Measurements from ENCODE around the gene ME3. TPM values are rescaled to one million over a fixed set of nuclear protein-coding genes. Genes with fewer than 3 reads are reported as not detected.
A peak's percentile ranks its signal among the peaks of the same experiment; 100 is the strongest.

The ME3 gene
- total RNA-seq, 1 experiment from 2014 or later = 35.3 TPM

DNA sequence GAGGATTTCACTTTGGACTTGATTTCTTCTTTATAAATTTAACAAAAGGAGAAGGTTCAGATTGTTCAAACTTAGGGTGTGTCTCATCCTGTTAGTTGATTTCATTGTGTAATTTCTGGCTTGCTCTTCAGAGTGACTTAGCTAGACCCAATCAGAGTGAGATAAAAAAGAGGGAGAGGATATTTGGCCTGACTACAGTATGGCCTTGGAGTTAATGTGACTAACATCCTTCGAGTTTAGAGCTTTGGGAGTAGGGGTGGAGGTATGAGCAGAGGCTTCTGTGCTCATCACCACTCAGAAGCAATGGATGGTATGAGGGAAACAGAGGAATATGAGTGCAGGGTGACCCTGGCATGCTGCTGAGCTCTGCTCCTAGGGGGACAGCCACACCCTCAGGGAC is 114.2 kb downstream of the ME3 start:
- no peaks in the 10 kb centered on the region for H3K9me3 ChIP-seq (ENCODE audit: control insufficient read depth, insufficient read depth, low read depth, low read length)
- no peaks in the 10 kb centered on the region for H3K27me3 ChIP-seq (ENCODE audit: control insufficient read depth, insufficient read depth, low read length)
- H3K27ac ChIP-seq (ENCODE audit: low read length) = peak overlapping the region; percentile 24; the same call in 1 of the 2 replicates
- CTCF ChIA-PET = interaction anchor here (0.8 kb wide), 1 partner anchor 102 kb away, joined by 3 read pairs; no protein-coding TSS in a partner anchor
- H3K36me3 ChIP-seq (ENCODE audit: control insufficient read depth, insufficient read depth, low read length) = no peaks in the 10 kb centered on the region
- intact Hi-C loops (cut with micrococcal nuclease; ENCODE audit: unreplicated experiment) = no loop called here
- no TSS peak for BruUV-seq (replicated peaks)
- POLR2A ChIA-PET = no interaction called here
- in situ Hi-C loops (cut with HindIII; ENCODE audit: low pct_unique_long_range_greater_than_20kb, low sequenced_read_pairs) = no loop called here
- no peak overlapping the region for H3K4me3 ChIP-seq (ENCODE audit: low read depth in 2 of 2, low read length in 2 of 2)
- ATAC-seq = no peak
- no peak for TF ChIP-seq POLR2AphosphoS5 (IDR thresholded peaks at IDR 0.05; ENCODE audit: low read depth, low read length)
- TF ChIP-seq TCF7L2 (IDR thresholded peaks at IDR 0.05; ENCODE audit: low read depth, low read length) = no peak
- TF ChIP-seq, protein P1, sequence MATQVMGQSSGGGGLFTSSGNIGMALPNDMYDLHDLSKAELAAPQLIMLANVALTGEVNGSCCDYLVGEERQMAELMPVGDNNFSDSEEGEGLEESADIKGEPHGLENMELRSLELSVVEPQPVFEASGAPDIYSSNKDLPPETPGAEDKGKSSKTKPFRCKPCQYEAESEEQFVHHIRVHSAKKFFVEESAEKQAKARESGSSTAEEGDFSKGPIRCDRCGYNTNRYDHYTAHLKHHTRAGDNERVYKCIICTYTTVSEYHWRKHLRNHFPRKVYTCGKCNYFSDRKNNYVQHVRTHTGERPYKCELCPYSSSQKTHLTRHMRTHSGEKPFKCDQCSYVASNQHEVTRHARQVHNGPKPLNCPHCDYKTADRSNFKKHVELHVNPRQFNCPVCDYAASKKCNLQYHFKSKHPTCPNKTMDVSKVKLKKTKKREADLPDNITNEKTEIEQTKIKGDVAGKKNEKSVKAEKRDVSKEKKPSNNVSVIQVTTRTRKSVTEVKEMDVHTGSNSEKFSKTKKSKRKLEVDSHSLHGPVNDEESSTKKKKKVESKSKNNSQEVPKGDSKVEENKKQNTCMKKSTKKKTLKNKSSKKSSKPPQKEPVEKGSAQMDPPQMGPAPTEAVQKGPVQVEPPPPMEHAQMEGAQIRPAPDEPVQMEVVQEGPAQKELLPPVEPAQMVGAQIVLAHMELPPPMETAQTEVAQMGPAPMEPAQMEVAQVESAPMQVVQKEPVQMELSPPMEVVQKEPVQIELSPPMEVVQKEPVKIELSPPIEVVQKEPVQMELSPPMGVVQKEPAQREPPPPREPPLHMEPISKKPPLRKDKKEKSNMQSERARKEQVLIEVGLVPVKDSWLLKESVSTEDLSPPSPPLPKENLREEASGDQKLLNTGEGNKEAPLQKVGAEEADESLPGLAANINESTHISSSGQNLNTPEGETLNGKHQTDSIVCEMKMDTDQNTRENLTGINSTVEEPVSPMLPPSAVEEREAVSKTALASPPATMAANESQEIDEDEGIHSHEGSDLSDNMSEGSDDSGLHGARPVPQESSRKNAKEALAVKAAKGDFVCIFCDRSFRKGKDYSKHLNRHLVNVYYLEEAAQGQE (IDR thresholded peaks at IDR 0.05; ENCODE audit: insufficient read depth in 1 of 2, low read depth in 2 of 2, low read length in 1 of 2) = no peak
- TF ChIP-seq SIN3A (IDR thresholded peaks at IDR 0.05; ENCODE audit: borderline replicate concordance, insufficient read depth, low read depth, low read length) = no peak
- TF ChIP-seq, protein P2, sequence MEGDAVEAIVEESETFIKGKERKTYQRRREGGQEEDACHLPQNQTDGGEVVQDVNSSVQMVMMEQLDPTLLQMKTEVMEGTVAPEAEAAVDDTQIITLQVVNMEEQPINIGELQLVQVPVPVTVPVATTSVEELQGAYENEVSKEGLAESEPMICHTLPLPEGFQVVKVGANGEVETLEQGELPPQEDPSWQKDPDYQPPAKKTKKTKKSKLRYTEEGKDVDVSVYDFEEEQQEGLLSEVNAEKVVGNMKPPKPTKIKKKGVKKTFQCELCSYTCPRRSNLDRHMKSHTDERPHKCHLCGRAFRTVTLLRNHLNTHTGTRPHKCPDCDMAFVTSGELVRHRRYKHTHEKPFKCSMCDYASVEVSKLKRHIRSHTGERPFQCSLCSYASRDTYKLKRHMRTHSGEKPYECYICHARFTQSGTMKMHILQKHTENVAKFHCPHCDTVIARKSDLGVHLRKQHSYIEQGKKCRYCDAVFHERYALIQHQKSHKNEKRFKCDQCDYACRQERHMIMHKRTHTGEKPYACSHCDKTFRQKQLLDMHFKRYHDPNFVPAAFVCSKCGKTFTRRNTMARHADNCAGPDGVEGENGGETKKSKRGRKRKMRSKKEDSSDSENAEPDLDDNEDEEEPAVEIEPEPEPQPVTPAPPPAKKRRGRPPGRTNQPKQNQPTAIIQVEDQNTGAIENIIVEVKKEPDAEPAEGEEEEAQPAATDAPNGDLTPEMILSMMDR (IDR thresholded peaks at IDR 0.05) = no peak
- no peak for DNase-seq (ENCODE audit: low read depth, low spot score)
- no peaks in the 10 kb centered on the region for H3K4me1 ChIP-seq (ENCODE audit: control insufficient read depth, insufficient read depth, low read length)

DNA sequence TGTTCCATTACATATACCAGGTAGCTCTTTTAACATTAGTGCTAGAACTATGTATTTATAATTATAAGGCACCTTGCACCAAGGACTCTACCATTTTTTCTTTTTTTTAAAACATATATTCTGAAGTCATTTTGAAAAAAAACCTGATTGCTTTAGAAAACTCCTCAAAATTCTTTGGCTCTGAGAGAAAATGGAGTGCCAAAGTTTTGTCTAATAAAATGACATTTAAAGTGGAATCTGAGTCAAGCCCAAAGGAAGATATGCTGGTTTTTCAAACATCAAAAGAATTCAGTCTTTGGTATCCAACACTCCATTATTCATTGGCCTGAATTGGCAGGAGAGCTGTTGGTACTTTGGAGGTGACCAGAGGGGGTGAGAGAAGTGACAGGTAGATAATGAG is 116.5 kb downstream of the ME3 start:
- Histone ChIP-seq H3K36me3 (ENCODE audit: control insufficient read depth, insufficient read depth, low read length) (no peaks in the 10 kb centered on the region), H3K27ac (ENCODE audit: low read length) (no peak overlapping the region), H3K4me1 (ENCODE audit: control insufficient read depth, insufficient read depth, low read length) (peaks cover 5% of the 10 kb centered on the region; the same call in 1 of the 2 replicates), H3K27me3 (ENCODE audit: control insufficient read depth, insufficient read depth, low read length) (no peaks in the 10 kb centered on the region), H3K9me3 (ENCODE audit: control insufficient read depth, insufficient read depth, low read depth, low read length) (no peaks in the 10 kb centered on the region), H3K4me3 (ENCODE audit: low read depth in 2 of 2, low read length in 2 of 2) (no peak overlapping the region)
- POLR2A ChIA-PET = no interaction called here
- CTCF ChIA-PET = no interaction called here
- DNase-seq (ENCODE audit: low read depth, low spot score) (no peak), ATAC-seq (no peak)
- TF ChIP-seq, protein P1 (IDR thresholded peaks at IDR 0.05; ENCODE audit: insufficient read depth in 1 of 2, low read depth in 2 of 2, low read length in 1 of 2) = no peak
- TF ChIP-seq, protein P2 (IDR thresholded peaks at IDR 0.05) = no peak
- TF ChIP-seq TCF7L2 (IDR thresholded peaks at IDR 0.05; ENCODE audit: low read depth, low read length) (no peak), SIN3A (IDR thresholded peaks at IDR 0.05; ENCODE audit: borderline replicate concordance, insufficient read depth, low read depth, low read length) (no peak), POLR2AphosphoS5 (IDR thresholded peaks at IDR 0.05; ENCODE audit: low read depth, low read length) (no peak)
- no TSS peak for BruUV-seq (replicated peaks)
- intact Hi-C loops (cut with micrococcal nuclease; ENCODE audit: unreplicated experiment) (no loop called here), in situ Hi-C loops (cut with HindIII; ENCODE audit: low pct_unique_long_range_greater_than_20kb, low sequenced_read_pairs) (no loop called here)
